ENCODE data around the gene DGKG.

Gene DGKG
- 0 to 0.25 (median 0) reads per million in 3 experiments for total RNA-seq

- no peak for DNase-seq
Observed at GRCh38 chr3:186361762-186362536, at the start of gene DGKG. TSS of gene DGKG (minus strand) at chr3:186362234. CDS start at chr3:186320459, 41,775 bp downstream.

DNA sequence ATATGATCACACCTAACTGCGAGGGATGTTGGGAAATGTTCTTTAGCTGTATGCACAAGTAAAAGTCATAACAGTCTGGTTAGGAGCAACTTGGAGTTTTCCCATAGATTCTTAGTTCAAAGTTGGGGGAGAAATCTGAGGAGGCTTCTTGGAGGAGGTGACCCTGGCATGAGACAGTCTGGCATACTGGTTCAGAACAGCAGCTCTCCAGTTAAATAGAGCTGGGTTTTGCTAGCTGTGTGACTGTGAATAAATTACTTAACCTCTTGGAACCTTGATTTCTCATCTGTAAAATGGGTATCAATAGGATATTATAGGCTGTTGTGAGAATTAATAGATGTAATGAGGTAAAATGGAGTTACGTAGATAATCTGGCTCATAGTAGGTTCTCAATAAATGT is 49.1 kb upstream of the DGKG start:
- DNase-seq, result no peak

GRCh38 chr3:186406669-186407635 is 44.9 kb upstream of the DGKG start:
- DNase-seq, result no peak

- no peak for DNase-seq
Observed at GRCh38 chr3:186401556-186401955, 39.5 kb upstream of the DGKG start.

GRCh38 chr3:186400662-186401061 is 38.6 kb upstream of the DGKG start:
- no peak for DNase-seq

DNA sequence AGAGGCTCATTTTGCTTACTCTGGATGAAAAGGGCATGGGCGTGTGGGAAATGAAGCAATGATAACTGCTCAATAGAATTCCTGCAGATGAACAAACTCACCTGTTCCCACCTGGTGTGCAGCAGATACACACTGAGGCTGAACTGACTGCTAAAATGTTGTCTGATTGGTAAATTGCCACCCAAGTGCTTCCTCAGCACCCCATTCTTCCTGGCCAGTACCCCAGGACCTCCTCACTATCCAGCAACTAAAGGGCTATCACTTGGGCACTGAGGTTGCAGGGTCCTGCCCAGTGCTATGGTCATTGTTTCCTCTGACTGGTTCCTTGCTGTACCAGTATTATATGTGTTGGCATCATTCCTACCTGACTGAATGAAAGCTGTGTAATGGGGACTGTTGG is 38.0 kb upstream of the DGKG start:
- no peak for DNase-seq

GRCh38 chr3:186394566-186395217 is 32.7 kb upstream of the DGKG start:
- DNase-seq, result no peak

- no peak for DNase-seq
Observed at GRCh38 chr3:186386883-186387560, 25.0 kb upstream of the DGKG start.

DNA sequence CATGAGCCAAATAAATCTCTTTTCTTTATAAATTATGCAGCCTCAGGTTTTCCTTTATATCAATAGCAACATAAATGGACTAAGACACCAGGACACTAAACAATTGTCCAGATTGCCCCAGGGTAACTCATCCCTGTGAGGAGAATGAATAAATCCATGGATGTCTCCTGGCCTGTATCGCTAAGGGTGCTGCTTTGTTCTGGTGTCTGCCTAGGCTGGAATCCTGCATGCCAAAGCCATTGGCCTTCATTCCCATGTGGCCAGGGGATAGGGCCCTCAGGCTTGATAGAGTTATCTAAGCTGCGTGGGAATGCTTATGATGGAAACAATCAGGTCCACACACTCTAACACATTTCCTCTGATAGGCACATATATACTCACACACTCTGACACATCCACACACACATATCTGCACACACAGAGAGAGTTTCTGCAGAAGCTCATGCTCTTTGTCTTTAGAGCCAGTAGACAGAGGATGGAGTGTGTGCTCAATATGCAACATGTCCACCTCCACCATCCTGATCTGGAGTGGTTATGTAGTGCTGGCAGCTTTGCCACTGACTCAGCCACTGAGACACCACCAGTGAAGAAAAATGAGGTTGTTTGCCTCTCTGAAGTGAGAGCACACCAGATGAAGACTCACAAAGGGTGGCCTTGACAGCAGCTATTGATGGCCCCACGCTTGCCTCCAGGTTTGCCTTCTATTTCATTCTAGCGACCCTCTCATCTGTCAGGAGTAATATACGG is 24.0 kb upstream of the DGKG start:
- DNase-seq, result no peak

DNA sequence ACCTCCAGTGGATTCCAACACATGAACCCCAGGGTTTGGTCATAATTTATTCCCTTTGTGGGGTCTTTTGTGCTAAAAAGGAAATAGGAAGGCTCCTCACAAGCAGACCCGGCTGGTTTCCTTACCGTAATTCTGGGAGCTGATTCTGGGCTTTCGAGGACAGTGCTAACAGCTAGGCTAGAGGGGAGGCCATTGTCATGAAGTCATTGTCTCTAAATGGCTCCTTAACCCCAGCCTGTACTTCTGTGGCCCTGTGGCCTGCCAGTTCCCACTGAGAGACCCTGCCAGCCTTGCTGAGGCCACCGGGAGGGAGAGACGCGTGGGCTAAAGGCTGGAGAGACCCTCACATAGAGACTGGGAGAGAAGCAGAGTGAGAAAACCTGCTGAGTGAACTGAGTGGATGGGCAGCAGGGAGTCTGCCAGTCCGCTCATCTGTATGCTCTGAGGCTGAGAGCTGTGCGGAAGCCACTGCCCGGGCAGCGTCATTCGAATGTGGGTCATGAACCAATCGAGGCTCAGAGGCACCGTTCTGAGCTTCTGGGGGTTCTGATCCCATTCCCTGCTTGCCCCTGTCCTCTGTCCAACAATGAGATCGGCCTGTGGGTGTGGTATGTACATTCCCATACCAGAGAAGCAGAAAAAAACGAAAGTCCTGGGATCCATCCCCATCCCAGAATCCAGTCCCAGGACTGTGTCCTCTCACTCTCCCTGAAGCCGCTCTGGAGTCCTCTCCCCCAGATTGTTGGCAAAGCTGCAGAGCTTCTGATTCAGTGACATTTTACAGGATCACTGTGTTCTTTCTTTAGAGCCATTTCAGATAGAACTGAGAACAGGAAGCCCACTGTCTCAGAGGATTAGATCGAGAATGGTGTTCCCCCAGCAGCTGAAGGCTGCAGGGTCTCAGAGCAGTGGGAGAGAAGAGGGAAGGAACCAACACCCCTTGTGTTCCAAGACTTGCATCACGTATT is 21.3 kb upstream of the DGKG start:
- DNase-seq, result no peak

DNA sequence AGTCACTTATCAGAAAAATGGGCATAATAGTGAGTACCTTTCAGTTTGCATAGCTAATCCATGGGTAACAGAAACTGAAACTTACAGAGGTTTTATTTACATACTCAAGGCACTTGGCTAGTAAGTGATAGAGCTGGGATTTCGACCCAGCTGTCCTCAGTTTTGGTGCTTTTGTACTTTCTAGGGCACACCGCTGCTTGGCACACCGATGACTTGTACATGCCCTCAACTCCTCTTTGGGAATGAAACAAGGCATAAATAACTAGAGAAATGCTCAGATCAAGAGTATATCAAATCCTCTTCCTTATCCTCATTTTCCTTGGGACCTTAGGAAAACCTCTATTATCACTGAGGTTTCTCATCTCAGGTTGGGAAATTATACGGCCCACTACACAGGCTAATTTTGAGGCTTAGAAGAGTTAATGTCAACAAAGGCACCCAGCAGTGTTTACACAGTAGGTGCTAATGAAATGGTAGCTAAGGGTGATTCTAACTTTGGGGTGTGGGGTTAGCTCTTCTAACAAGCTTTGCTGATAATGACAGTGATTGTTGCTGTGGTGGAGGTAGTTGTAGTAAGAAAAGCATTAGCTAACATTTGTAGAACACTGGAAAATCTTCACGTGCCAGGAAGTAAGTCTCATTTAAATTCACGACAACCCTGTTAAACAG is 20.3 kb upstream of the DGKG start:
- no peak for DNase-seq

DNA sequence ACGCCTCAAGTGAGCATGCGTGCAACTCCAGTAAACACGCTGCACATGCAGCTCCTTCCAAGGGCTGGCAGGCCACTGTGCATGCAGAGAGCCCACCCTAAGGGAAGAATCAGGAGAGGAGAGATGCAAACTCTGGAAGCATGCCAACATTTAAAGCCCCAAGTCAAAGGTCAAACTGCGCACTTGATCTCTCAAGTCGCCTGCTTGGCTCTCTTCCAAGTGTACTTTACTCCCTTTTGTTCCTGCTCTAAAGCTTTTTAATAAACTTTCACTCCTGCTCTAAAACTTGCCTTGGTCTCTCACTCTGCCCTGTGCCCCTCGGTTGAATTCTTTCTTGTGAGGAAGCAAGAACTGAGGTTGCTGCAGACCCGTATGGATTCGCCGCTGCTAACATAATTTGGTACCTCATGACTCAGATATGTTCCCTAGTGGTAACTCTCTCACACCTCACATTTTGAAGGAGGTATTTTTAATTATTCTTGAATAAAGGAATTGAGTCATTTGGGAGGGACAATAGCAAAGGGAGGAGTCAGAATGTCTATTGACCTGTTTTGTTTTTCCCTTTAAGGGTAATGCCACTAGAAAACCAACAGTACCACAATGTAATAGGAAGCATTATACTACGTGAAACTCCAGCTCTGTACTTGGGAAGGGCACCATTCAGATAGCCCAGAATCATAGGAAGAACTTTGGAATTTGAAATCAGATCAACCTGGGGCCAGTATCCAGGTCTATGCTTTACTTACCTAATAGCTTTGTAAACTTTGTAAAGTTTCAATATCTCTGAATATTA is 19.6 kb upstream of the DGKG start:
- no peak for DNase-seq

GRCh38 chr3:186380622-186381380 is 18.8 kb upstream of the DGKG start:
- DNase-seq, result no peak

DNA sequence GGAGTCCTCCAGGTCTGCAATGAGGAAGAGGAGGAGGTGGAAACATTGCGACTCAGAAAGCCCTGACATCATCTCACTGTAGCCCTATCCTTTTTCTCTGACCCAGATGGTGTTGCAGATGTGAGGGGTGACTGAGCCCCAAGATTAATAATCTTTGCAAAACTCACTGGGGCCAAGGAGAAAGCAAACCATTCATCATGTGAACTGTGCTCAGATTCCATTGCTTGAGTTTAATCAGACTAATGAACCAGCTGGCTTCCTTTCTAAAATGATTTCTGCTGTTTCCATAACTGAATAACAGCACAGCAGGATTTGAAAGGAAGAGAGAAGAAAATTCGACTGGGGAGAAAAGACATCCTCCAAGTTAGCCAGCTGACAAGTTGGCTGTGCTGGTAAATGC is 13.4 kb upstream of the DGKG start:
- DNase-seq, result no peak

- DNase-seq, result no peak
Observed at GRCh38 chr3:186374376-186374775, 12.3 kb upstream of the DGKG start.

DNA sequence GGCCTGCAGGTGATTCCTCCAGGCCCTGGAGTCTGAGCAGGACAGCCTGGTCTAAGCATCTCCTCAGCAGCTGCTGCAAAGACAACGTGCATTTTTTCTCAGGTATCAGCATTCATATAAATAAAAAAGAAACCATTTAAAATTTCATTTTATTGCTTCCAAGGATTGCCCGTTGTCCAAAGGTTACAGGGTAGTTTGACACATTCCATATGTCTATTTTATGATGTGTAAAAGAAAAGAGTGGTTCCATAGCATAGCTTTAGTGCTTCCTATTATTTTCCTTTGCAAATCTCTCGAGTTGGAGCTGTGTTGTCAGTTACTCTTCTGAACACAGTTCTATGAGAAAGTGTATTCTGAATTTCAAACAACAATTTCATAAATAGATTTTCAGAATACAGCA is 7.2 kb upstream of the DGKG start:
- DNase-seq, result no peak

GRCh38 chr3:186368717-186369116 is 6.7 kb upstream of the DGKG start:
- DNase-seq, result no peak

DNA sequence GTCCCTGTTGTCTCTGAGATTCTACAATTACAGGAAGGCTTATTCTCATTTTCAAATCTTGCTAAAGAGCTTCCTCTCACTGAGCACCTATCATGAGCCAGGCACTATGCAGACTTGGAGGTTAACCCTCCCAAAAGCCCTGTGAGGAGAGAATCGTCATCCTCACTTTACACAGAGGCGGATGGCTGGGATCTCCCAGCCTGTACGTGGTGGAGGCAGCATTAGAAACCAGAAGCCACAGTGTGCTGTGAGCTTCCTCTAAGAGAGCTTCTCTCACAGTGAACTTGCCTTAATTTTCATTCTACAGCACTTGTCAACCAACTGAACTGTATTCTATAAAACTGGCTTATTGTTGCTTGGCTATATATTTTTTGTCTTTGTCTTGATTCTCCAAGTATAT is 6.1 kb upstream of the DGKG start:
- no peak for DNase-seq
